HG02970 (cell line): ENCODE results near the gene GH1.
"Not testable (repeated sequence)": the region's sequence is repeated elsewhere in the genome, so short reads cannot be mapped to it uniquely, and the experiment has no call there.

ENCODE experiments used
- ATAC-seq: cut with Tn5 transposase; IDR thresholded peaks from one replicate; pipeline ENCODE4 v1.9.1; 2021; ENCODE audit warnings: mild to moderate bottlenecking, moderate library complexity, moderate number of reproducible peaks; ENCODE audit not compliant: unreplicated experiment, low FRiP score

Gene GH1

DNA sequence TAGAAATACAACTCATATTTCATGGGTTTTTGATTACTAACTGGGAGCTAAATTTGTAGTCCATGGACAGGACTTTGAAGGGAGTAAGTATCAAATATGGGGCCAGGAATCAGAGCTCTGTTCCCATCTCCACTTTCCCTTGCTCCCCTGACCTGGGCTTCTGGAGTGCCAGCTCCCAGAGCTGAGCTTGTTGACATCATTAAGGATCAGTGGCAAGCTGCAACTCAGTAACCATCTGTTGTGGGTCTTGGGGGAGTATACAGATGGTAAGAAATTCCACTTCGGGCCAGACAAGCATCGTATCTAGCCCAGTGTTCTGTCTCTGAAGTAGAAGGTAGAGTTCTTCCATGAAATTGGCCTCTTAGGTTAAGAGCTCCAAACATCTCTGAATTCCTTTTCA, 16.7 kb downstream of the GH1 start:
- ATAC-seq: not testable (repeated sequence)

DNA sequence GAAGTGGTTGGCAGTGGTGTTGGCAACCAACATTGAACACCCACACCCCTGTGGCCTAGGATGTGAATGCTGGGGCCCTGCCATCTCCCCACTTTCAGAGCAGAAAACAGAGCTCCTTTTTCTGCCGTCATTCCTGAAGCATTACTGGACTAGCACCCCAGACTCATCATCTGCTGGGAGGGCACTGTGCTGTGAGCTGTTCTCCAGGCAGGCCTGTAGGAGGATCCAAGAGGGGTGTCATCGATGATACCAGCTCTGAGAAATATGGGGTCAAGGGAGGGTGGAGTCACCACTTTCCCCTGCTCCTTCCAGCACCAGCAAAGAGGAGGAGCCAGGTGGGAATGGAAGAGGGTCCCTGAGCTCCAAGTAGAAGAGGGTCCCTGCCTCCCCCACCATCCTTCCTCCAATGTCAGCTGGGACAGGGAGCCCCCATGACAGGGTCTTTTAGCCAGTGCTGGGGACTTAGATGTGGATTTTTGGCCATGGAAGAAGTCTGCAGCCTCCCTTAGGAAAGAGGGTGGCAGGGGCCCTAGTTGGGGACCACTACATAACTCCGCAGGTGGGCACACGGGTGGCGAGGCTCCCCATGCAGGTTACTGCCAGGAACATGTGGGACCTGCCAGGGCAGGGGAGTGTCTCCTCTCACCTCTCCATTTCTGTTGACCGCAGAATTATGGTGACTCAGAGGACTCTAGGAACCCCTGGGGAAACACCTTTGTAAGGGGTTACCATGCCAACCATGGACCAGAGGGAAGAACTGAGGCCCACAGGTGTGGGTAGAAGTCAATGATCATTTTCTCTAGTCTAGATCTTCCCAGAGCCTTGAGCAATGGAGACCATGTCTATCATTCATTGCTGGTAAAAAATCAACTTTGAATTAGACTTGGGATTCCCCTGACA, 19.5 kb downstream of the GH1 start:
- not testable (repeated sequence) for ATAC-seq

DNA sequence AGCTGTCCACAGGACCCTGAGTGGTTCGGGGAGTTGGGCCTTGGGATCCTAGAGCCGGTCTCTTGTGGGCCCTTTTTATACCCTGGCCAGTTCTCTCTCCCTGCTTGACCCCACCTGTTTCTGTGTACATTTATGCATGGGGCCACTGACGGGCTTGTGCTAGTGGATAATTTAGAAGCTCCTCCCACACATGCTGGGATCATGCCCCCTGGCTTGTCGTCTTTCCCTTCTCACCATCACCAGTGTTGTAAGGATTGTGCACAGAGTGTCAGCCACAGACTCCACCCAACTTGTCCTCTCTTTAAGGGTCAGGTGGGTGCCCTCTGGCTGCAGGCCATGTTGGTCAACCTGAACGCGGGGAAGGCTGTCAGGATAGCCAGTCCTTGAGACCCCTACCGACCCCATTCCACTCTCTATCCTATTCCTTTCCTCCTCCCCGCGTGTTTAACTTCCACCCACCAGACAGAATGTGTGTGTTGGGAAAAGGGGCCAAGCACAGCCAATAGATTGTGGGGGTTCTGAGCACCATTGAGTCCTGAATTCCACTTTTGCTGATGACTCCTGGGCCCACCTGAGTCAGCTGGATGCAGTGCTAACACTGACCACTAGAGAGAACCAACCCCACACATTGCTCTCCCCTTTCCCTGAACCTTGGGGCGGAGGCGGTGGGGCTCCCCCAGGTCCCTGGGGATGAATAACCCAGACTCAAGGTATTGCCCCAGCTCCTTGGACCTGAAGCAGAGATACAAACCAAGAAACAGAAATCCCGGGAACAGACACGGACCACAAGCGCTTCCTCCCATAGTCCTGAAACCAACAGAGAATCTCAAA, 21.9 kb downstream of the GH1 start, which contains the start of gene CSH1:
Gene CSH1 (minus strand): TSS at position 51 of the 831 bp plus-strand sequence. CDS start 63 bp downstream, outside the sequence.
- not testable (repeated sequence) for ATAC-seq

DNA sequence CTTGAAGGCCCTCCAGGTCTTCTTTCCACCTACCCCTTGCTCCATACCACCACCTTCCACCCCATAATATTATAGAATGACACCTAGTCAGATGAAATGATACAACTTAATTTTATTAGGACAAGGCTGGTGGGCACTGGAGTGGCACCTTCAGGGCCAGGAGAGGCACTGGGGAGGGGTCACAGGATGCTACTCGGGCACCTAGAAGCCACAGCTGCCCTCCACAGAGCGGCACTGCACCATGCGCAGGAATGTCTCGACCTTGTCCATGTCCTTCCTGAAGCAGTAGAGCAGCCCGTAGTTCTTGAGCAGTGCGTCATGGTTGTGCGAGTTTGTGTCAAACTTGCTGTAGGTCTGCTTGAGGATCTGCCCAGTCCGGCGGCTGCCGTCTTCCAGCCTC, 23.8 kb downstream of the GH1 start:
- ATAC-seq: not testable (repeated sequence)

DNA sequence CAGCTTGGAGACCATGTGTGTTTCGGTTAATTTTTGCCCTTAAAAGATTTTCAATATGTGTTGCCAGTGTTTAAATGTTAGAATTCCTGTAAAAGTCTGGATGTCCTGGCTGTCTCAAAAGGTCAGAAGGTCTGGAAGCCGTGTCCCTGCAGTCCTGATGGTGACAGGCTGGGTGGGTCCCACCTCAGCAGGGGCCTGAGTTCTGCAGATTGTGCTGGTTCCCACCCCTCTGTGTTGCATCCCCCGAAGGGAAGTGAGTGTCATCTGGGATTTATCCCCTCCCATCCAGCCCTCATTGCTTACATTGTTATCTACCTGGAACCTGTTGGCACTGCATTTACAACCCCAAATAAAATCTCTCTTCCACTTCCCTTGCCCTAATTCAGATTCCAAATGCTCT, 24.6 kb downstream of the GH1 start:
- ATAC-seq: not testable (repeated sequence)

DNA sequence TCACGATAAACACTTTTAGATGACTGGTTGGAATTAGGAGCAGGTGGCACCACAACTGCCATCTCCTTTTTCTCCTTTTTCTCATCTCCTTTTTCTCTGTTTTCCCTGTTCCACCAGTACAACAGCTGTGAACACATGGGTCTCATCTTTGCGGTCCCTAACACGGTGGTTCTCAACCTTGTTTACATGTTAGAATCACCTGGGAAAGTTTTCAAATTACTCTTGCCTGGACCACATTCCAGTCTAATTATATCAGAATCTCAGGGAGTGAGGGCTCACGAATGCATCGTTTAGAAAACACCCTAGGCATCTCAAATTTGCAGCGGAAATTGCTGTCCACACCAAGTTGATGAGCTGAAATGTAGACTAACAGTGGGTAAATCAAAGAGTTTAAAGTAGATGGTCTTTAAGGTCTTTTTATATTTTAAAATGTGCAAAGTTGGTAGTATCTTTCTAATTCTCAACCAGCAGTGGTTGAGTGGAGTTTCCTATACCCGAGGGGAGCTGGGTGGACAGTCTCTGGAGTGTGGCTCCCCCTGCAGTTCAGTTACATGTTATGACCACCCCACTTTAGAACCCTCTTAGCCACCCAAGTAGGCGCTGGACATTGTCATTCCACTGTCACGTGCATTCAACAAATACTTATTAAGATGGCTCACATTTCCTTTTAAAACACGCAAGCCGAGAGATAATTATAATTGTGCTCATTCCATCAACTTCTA, 26.2 kb downstream of the GH1 start:
- ATAC-seq: not testable (repeated sequence)

DNA sequence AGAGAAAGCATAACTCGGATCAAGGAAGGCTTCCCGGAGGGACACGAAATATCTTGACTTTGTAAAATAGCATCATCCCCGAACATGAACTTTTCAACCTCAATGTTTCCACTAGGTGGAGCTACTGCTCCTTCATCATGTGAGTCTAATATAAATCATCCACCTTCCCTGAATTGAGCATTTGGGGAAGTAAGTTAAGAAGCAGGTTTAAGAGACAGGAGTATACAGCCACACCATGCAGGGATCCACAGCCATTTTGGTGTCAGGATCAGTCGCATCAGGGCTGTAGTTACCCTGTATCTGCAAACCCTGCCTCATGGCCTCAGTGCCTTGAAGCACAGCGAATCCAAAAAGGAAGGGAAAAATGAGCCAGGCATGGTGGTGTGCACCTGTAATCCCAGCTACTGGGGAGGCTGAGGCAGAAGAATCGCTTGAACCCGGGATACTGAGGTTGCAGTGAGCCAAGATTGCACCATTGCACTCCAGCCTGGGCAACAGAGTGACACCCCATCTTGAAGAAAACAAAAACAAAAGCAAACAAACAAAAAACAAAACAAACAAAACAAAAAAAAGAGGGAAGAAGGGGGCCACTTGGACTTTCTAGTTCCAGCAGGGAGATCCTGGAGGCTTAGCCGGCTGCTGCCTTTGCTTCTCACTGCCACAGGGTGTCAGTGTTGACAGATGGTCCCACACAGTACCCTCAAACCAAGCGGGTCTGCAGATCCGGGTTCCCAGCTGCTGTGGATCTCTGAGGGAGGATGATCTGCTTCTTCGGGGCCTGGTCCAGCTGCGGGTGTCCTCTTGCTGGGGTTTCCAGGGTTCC, 29.4 kb downstream of the GH1 start:
- not testable (repeated sequence) for ATAC-seq

DNA sequence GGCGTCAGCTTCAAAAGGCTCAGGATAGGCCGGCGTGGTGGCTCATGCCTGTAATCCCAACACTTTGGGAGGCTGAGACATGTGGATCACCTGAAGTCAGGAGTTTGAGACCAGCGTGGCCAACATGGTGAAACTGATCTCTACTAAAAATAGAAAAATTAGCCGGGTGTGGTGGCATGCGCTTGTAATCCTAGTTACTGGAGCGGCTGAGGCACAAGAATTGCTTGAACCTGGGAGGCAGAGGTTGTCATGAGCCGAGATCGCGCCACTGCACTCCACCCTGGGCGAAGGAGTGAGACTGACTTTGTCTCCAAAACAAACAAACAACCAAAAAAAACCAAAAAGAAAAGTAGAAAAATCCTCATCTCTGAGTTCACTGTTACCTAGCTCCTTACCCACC, 33.5 kb downstream of the GH1 start:
- ATAC-seq: not testable (repeated sequence)

DNA sequence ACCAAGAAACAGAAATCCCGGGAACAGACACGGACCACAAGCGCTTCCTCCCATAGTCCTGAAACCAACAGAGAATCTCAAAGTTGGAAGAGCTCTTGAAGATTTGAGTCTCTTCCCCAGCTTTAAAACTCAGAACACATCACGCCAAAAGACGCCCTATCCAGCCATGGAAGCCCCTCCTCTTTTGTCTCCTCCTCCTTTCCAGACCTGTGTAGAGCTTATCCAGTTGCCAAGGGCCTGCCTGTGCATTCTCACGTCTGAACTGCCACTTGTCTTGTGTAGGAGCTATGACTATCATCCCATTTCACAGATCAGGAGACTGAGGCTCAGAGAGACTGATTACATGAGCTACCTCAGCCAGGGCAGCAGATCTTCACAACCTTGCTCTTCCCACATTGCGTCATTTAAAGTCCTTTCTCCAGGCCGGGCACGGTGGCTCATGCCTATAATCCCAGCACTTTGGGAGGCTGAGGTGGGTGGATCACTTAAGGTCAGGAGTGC, 36.0 kb downstream of the GH1 start:
- not testable (repeated sequence) for ATAC-seq

DNA sequence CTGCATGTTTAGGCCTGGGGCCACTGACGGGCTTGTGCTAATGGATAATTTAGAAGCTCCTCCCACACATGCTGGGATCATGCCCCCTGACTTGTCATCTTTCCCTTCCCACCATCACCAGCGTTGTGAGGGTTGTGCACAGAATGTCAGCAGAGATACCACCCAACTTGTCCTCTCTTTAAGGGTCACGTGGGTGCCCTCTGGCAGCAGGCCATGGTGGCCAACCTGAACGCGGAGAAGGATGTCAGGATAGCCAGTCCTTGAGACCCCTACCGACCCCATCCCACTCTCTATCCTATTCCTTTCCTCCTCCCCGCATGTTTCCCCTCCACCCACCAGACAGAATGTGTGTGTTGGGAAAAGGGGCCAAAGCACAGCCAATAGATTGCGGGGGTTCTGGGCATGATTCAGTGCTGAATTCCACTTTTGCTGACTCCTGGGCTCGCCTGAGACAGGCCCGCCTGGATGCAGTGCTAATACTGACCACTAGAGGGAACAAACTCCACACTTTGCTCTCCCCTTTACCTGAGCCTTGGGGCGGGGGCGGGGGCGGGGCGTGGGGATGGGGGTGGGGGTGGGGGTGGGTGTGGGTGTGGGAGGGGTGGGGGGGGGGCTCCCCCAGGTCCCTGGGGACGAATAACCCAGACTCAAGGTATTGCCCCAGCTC, 36.6 kb downstream of the GH1 start, which contains the start of gene GH2:
Gene GH2 (minus strand): TSS at position 10 of the 667 bp plus-strand sequence. CDS start 143 bp downstream, outside the sequence.
- no peak for ATAC-seq

DNA sequence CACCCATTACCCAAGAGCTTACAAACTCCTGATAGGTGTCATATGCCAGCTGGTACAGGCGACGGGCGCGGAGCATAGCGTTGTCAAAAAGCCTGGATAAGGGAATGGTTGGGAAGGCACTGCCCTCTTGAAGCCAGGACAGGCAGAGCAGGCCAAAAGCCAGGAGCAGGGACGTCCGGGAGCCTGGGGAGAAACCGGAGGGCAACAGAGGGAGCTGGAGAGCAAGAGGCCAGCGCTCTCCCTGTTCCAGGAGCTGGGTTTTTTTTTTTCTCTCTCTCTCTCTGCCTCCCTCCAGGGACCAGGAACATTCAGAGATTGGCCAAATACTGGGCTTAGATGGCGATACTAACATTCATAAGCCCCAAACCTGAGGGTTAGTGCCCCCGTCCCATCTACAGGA, 37.3 kb downstream of the GH1 start:
- not testable (repeated sequence) for ATAC-seq

DNA sequence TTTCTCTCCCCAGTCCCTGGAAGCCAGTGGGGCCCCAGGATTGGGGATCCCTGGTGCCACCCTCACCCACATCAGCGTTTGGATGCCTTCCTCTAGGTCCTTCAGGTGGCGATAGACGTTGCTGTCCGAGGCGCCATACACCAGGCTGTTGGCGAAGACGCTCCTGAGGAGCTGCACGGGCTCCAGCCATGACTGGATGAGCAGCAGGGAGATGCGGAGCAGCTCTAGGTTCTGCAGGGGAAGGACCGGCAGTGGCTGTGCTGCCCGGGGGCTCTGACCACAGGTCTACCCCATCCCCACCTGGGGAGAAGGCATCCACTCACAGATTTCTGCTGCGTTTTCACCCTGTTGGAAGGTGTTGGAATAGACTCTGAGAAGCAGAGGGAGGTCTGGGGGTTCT, 37.9 kb downstream of the GH1 start:
- no peak for ATAC-seq

DNA sequence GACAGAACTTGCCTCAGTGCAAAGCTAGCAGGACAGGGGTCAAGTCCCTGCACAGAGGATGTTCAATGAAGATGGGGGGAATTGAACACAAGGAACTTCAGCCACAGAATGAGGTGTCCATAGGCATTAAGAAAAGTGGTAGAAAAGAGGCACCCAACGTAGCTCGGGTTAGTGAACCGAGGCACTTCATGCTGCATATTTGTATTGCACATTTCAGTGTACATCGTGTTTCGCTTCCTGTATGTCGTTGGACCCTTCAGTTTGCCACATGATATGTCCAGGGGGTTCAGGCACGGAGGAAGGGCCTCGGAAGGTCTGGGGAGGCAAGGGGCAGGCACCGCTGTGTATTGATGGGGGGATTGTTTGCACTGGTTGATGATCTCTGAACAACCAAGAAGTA, 40.2 kb downstream of the GH1 start:
- ATAC-seq: not testable (repeated sequence)

DNA sequence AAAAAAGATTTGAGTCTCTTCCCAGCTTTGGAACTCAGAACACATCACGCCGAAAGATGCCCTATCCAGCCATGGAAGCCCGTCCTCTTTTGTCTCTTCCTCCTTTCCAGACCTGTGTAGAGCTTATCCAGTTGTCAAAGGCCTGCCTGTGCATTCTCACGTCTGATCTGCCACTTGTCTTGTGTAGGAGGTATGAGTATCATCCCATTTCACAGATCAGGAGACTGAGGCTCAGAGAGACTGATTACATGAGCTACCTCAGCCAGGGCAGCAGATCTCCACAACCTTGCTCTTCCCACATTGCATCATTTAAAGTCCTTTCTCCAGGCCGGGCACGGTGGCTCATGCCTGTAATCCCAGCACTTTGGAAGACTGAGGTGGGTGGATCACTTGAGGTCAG, 43.9 kb downstream of the GH1 start:
- ATAC-seq: not testable (repeated sequence)

DNA sequence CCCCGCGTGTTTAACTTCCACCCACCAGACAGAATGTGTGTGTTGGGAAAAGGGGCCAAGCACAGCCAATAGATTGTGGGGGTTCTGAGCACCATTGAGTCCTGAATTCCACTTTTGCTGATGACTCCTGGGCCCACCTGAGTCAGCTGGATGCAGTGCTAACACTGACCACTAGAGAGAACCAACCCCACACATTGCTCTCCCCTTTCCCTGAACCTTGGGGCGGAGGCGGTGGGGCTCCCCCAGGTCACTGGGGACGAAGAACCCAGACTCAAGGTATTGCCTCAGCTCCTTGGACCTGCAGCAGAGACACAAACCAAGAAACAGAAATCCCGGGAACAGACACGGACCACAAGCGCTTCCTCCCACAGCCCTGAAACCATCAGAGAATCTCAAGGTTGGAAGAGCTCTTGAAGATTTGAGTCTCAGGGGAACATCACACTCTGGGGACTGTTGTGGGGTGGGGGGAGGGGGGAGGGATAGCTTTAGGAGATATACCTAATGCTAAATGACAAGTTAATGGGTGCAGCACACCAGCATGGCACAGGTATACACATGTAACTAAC, 44.5 kb downstream of the GH1 start:
- ATAC-seq: not testable (repeated sequence)

DNA sequence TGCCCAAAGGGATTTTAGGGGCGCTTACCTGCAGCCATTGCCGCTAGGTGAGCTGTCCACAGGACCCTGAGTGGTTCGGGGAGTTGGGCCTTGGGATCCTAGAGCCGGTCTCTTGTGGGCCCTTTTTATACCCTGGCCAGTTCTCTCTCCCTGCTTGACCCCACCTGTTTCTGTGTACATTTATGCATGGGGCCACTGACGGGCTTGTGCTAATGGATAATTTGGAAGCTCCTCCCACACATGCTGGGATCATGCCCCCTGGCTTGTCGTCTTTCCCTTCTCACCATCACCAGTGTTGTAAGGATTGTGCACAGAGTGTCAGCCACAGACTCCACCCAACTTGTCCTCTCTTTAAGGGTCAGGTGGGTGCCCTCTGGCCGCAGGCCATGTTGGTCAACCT, 45.1 kb downstream of the GH1 start, which contains the start of gene CSH2:
Gene CSH2 (minus strand): TSS at position 101 of the 400 bp plus-strand sequence. CDS start 63 bp downstream, at position 38.
- ATAC-seq: not testable (repeated sequence)

DNA sequence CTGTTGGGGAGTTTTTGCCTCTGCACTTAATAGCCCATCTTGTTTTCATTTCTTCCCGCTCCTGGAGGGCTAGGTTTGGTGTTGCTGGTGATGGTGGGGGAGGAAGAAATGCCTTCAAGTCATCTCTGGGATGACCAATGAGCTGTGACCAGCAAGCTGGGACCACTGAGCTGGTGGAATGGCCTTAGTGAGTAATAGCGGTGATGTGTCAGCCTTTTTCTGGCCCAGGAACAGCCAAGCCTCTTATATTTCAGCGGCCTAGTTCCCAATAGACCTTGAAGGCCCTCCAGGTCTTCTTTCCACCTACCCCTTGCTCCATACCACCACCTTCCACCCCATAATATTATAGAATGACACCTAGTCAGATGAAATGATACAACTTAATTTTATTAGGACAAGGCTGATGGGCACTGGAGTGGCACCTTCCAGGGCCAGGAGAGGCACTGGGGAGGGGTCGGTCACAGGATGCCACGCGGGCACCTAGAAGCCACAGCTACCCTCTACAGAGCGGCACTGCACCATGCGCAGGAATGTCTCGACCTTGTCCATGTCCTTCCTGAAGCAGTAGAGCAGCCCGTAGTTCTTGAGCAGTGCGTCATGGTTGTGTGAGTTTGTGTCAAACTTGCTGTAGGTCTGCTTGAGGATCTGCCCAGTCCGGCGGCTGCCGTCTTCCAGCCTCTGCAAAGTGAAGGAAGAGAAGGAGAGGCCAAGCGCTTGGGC, 46.8 kb downstream of the GH1 start:
- not testable (repeated sequence) for ATAC-seq

DNA sequence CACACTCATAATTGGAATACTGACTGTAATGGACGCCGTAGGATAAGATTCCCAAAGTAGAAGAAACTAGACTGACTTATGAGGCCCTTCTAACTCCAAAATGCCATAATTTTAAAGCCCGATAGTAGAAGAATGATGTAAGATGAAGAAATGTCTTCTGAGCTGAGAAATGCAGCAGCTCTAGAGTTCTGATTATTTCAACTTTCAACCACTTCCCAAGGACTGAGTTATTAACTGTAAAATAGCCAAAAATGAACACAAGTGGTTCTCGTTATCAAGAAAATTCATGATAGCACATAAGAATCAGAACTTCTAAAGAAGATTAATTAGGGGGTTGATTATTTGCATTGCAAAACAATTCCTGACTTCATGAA, 48.4 kb downstream of the GH1 start:
- not testable (repeated sequence) for ATAC-seq
